Measurements from ENCODE around the gene RELL1. TPM values are rescaled to one million over a fixed set of nuclear protein-coding genes. Genes with fewer than 3 reads are reported as not detected.

Gene RELL1
- total RNA-seq, 4 donors from 2014 or later: 44.4 to 83.3 (median 73.6) TPM

GRCh38 chr4:37649268-37649667 is 36.9 kb downstream of the RELL1 start:
- 97% methylated on average over 11 of the region's 11 CpGs for WGBS
- no peak overlapping the region for H3K27ac ChIP-seq (replicated peaks in 1 of 4)
- peaks cover 10 to 47% (median 20%) of the 10 kb centered on the region in 4 donors for H3K36me3 ChIP-seq
- no peak for DNase-seq (ENCODE audit: extremely low spot score)
- intact Hi-C loops (cut with DNase I): no loop called here
- H3K4me1 ChIP-seq: peaks cover 8 to 9% (median 9%) of the 10 kb centered on the region in 4 donors
- H3K4me3 ChIP-seq: no peak overlapping the region
- H3K9me3 ChIP-seq: no peaks in the 10 kb centered on the region
- no peaks in the 10 kb centered on the region for H3K27me3 ChIP-seq
- TF ChIP-seq EP300 (IDR thresholded peaks at IDR 0.05): no peak
- TF ChIP-seq CTCF (IDR thresholded peaks at IDR 0.05): no peak
- no peak for TF ChIP-seq POLR2AphosphoS5 (IDR thresholded peaks at IDR 0.05)
- no peak for TF ChIP-seq POLR2A (IDR thresholded peaks at IDR 0.05; ENCODE audit: low read depth)

- Histone ChIP-seq H3K36me3 (peaks cover 10 to 47% (median 22%) of the 10 kb centered on the region in 4 donors), H3K4me3 (no peak overlapping the region), H3K27ac (replicated peaks in 1 of 4) (no peak overlapping the region), H3K4me1 (peaks cover 8 to 9% (median 9%) of the 10 kb centered on the region in 4 donors), H3K9me3 (no peaks in the 10 kb centered on the region), H3K27me3 (no peaks in the 10 kb centered on the region)
- 74% methylated on average over 8 of the region's 8 CpGs for WGBS
- intact Hi-C loops (cut with DNase I): no loop called here
- no peak for DNase-seq (ENCODE audit: extremely low spot score)
- TF ChIP-seq EP300 (IDR thresholded peaks at IDR 0.05): no peak
- TF ChIP-seq POLR2AphosphoS5 (IDR thresholded peaks at IDR 0.05): peak; percentile 25 to 50
- TF ChIP-seq CTCF (IDR thresholded peaks at IDR 0.05): no peak
Observed at GRCh38 chr4:37648084-37648817, 37.9 kb downstream of the RELL1 start.

- WGBS: 81% methylated on average over 3 of the region's 3 CpGs
- H3K27me3 ChIP-seq: no peaks in the 10 kb centered on the region
- no peak overlapping the region for H3K27ac ChIP-seq (replicated peaks in 1 of 4)
- TF ChIP-seq POLR2A (IDR thresholded peaks at IDR 0.05; ENCODE audit: low read depth) (no peak), CTCF (IDR thresholded peaks at IDR 0.05) (no peak), EP300 (IDR thresholded peaks at IDR 0.05) (no peak)
- H3K4me3 ChIP-seq: no peak overlapping the region
- no peaks in the 10 kb centered on the region for H3K9me3 ChIP-seq
- DNase-seq (ENCODE audit: extremely low spot score): no peak
- H3K36me3 ChIP-seq: peaks cover 10 to 47% (median 22%) of the 10 kb centered on the region in 4 donors
- H3K4me1 ChIP-seq: peaks cover 9 to 19% (median 13%) of the 10 kb centered on the region in 4 donors
- intact Hi-C loops (cut with DNase I): no loop called here
Observed at GRCh38 chr4:37646247-37646646, 39.9 kb downstream of the RELL1 start.

- WGBS: 82% methylated on average over 4 of the region's 4 CpGs
- Histone ChIP-seq H3K36me3 (peaks cover 10 to 47% (median 22%) of the 10 kb centered on the region in 4 donors), H3K27me3 (no peaks in the 10 kb centered on the region), H3K27ac (replicated peaks in 1 of 4) (no peak overlapping the region), H3K4me1 (peaks cover 9 to 19% (median 13%) of the 10 kb centered on the region in 4 donors), H3K9me3 (no peaks in the 10 kb centered on the region), H3K4me3 (no peak overlapping the region)
- DNase-seq (ENCODE audit: extremely low spot score): no peak
- TF ChIP-seq POLR2A (IDR thresholded peaks at IDR 0.05; ENCODE audit: low read depth) (no peak), CTCF (IDR thresholded peaks at IDR 0.05) (no peak), POLR2AphosphoS5 (IDR thresholded peaks at IDR 0.05) (no peak), EP300 (IDR thresholded peaks at IDR 0.05) (no peak)
- intact Hi-C loops (cut with DNase I): no loop called here
Observed at GRCh38 chr4:37645736-37646135, 40.4 kb downstream of the RELL1 start.

Measured in esophagus muscularis mucosa (tissue), 4 donors.